GM18951 (cell line): ENCODE measurements around the gene ZDHHC22.

Source experiments
- POLR2A ChIP-seq: IDR thresholded peaks from 4 replicates; pipeline ENCODE4 v1.6.1; 2011; ENCODE audit warnings: mild to moderate bottlenecking; ENCODE audit not compliant: insufficient read length, insufficient read depth; ENCODE audit errors: extremely low read depth
- in situ Hi-C: fragments of 300-500 bp; cut with MboI; formaldehyde crosslinking; loops from one replicate; pipeline ENCODE4 v1.12.0; 2022; ENCODE audit warnings: low sequenced_read_pairs, mixed read lengths, inconsistent platforms; ENCODE audit not compliant: unreplicated experiment

Gene ZDHHC22

GRCh38 chr14:77109656-77110055 lies 31.9 kb downstream of the ZDHHC22 start:
- in situ Hi-C loops, result no loop called here
- TF ChIP-seq POLR2A, result no peak

GRCh38 chr14:77108753-77109152 lies 32.8 kb downstream of the ZDHHC22 start:
- in situ Hi-C loops, result no loop called here
- no peak for TF ChIP-seq POLR2A

DNA sequence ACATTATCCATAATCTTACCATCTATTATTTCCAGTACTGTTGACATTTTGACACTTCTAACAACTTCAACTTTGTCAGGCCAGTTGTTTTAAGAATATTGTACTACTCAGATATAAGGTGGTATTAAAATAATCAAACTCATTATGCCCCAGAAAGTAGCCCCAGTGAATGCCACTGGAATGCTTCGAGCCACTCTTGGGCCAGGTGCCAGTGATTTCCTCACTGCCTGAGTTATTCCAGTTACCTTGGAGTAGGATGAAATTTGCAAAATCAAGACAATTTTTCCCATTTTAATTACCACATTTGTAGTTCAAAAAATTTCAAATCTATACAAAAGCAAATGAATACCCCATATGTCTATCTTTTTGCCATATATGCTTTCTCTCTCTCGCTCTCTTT lies 34.4 kb downstream of the ZDHHC22 start:
- TF ChIP-seq POLR2A, result no peak
- in situ Hi-C loops, result no loop called here

DNA sequence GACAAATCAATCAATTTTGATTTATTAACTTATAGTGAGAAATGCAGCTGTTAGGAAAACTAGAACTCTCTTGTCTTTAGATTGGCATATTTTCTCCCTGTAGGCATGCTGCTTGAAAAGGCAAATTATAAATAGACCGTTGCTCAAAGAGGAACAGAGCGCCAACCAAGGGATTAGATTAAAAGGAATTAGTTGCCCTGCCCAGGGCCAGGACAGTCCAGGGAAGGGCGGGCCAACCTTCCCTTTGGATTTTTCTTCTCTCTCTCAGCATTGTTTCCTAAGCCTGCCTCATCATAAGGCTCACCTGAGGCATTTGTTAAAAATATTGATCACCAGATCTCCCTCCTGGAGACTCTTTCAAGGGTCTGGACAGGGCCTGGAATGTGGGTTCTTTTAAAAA lies 34.9 kb downstream of the ZDHHC22 start:
- no peak for TF ChIP-seq POLR2A
- in situ Hi-C loops, result no loop called here

- TF ChIP-seq POLR2A, result no peak
- in situ Hi-C loops, result no loop called here
Observed at GRCh38 chr14:77105145-77105939, 36.2 kb downstream of the ZDHHC22 start.

DNA sequence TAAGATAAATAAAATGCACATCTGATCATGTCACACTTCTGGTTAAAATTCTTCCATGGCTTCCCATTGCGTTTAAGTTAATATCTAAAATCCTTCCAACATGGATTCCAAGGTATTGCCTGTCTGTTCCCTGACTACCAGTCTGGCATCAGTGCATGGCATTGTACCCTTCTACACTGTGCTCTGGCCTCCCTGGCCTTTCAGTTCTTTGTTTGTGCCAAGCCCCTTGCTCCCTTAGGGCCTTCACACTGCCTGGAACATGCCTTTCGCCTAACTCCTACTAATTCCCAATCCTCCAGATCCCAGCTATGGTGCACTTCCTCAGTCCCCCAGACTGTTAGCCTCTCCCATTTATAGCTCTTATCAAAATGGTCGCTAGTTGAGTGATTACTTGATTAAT lies 37.2 kb downstream of the ZDHHC22 start:
- TF ChIP-seq POLR2A, result no peak
- in situ Hi-C loops, result no loop called here

DNA sequence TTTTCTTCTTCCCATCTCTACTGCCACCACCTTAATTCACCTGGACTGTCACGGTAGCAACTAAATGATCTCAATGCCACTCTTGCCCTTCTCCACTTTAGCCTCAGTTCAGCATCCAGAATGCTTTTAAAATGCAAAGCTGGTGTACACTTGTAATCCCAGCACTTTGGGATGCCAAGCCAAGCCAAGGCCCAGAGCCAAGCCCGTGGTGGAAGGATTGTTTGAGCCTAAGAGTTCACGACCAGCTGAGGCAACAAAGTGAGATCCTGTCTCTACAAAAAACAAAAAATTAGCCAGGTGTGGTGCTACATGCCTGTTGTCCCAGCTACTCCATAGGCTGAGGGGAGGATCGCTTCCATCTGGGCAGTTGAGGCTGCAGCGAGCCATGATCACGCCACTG lies 37.6 kb downstream of the ZDHHC22 start:
- no peak for TF ChIP-seq POLR2A
- in situ Hi-C loops, result no loop called here

DNA sequence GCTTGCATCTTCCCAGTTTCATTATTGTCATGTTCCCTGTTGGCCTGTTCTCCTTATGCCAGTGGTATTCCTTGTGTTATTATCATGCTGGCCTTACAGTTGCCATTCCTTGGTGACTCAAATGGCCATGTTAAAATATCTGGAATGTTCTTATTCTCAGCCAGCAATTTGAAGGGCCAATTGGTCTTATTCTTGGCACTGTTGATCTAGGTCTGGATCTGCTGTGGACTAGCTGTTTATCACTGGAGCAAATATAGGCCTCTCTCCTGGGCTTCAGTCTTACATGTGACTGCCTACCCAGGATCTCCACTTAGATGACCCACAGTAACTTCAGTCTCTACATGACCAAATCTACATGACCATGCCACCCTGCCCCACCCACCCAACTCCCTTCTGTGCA lies 38.1 kb downstream of the ZDHHC22 start:
- TF ChIP-seq POLR2A, result no peak

GRCh38 chr14:77102154-77102553 lies 39.4 kb downstream of the ZDHHC22 start:
- no peak for TF ChIP-seq POLR2A
- in situ Hi-C loops, result no loop called here

More for the DNA sequence above, 38.1 kb downstream of the ZDHHC22 start:
- in situ Hi-C loops, result no loop called here

GRCh38 chr14:77100961-77101360 lies 40.6 kb downstream of the ZDHHC22 start:
- in situ Hi-C loops, result no loop called here
- peak; percentile 19 for TF ChIP-seq POLR2A

- TF ChIP-seq POLR2A, result no peak
- in situ Hi-C loops, result no loop called here
Observed at GRCh38 chr14:77099425-77100167, 42.0 kb downstream of the ZDHHC22 start.

DNA sequence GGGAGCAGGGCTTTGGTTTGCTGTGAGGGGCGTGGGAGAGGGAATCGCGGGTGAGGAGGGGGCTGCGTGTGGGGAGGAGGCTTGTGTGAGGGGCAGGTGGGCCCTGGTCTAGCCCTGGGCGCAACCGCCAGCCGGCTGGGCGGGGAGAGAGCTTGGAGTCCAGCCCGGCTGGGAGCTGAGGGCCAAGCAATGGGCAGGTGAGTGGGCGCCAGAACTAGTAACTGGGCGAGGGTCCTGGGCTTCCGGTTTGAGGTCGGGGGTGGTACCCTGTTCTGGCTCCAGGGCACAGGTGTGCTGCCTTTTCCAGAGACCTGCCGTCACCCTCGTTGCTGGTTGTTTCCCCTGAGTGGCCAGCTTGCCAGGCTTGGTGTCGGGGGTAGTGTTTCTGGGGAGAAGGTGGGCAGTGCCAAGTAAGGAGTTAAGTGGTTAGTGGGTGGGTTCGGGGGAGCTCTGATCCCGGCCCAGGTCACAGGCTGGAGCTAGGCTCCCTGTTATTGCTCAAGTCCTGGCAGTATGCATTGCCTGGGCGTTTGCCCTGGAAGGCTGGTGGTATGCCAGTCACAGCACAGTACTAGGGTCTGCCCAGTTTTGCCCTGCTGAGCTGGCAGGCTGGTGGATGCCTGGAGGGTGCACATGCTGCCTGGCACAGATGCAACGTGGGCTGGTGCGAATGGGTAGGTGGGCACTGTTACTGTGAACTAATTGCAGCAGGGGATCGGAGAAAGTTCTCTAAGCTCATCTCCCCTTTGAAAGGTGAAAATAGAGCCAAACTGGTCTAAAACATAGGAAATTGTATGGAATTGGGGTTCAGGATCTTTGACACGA lies 42.9 kb downstream of the ZDHHC22 start:
- in situ Hi-C loops, result no loop called here
- no peak for TF ChIP-seq POLR2A
